ENCODE results near the gene KIZ. TPM values are rescaled to one million over a fixed set of nuclear protein-coding genes. Genes with fewer than 3 reads are reported as not detected.
A peak's percentile ranks its signal among the peaks of the same experiment; 100 is the strongest.

The KIZ gene
- total and polyA plus RNA-seq, 3 donors from 2014 or later, result 41.4 to 76.7 (median 73.3) TPM

GRCh38 chr20:21126581-21126870 lies 644 bp downstream of the KIZ start:
- no peaks in the 10 kb centered on the region for H3K9me3 ChIP-seq
- WGBS, 2 donors, result 2 to 5% methylated on average over 8 of the region's 8 CpGs
- no peak for DNase-seq
- intact Hi-C loops (cut with DNase I; ENCODE audit: low total_unique reads), result no loop called here
- TF ChIP-seq POLR2A (IDR thresholded peaks at IDR 0.05), result no peak
- TF ChIP-seq CTCF (IDR thresholded peaks at IDR 0.05), result no peak
- H3K36me3 ChIP-seq (ENCODE audit: low read depth, missing control alignments), result no peaks in the 10 kb centered on the region
- H3K27me3 ChIP-seq, result no peaks in the 10 kb centered on the region
- peak overlapping the region; percentile 95 to 98 for H3K4me3 ChIP-seq
- H3K4me1 ChIP-seq, result peaks cover 5% of the 10 kb centered on the region
- H3K27ac ChIP-seq, result peak overlapping the region; percentile 88 to 91

GRCh38 chr20:21127201-21127981 lies 1.5 kb downstream of the KIZ start:
- WGBS, 2 donors, result 44 to 57% methylated on average over 5 of the region's 5 CpGs
- Histone ChIP-seq H3K36me3 (ENCODE audit: low read depth, missing control alignments) (no peaks in the 10 kb centered on the region), H3K4me3 (no peak overlapping the region), H3K4me1 (peaks cover 5% of the 10 kb centered on the region), H3K27ac (no peak overlapping the region), H3K27me3 (no peaks in the 10 kb centered on the region), H3K9me3 (no peaks in the 10 kb centered on the region)
- DNase-seq, result no peak
- intact Hi-C loops (cut with DNase I; ENCODE audit: low total_unique reads), result no loop called here
- TF ChIP-seq POLR2A (IDR thresholded peaks at IDR 0.05) (no peak), CTCF (IDR thresholded peaks at IDR 0.05) (no peak)

- no peak overlapping the region for H3K27ac ChIP-seq
- no peaks in the 10 kb centered on the region for H3K9me3 ChIP-seq
- WGBS, 2 donors, result 86 to 87% methylated on average over 5 of the region's 5 CpGs
- peaks cover 5% of the 10 kb centered on the region for H3K4me1 ChIP-seq
- TF ChIP-seq POLR2A (IDR thresholded peaks at IDR 0.05), result no peak
- no peak for TF ChIP-seq CTCF (IDR thresholded peaks at IDR 0.05)
- no peak overlapping the region for H3K4me3 ChIP-seq
- intact Hi-C loops (cut with DNase I; ENCODE audit: low total_unique reads), result no loop called here
- no peaks in the 10 kb centered on the region for H3K36me3 ChIP-seq (ENCODE audit: low read depth, missing control alignments)
- DNase-seq, result no peak
- H3K27me3 ChIP-seq, result no peaks in the 10 kb centered on the region
Observed at GRCh38 chr20:21129861-21130260, 4.0 kb downstream of the KIZ start.

- no peak overlapping the region for H3K27ac ChIP-seq
- H3K4me1 ChIP-seq, result no peaks in the 10 kb centered on the region
- no peak for TF ChIP-seq POLR2A (IDR thresholded peaks at IDR 0.05)
- TF ChIP-seq CTCF (IDR thresholded peaks at IDR 0.05), result no peak
- no peaks in the 10 kb centered on the region for H3K9me3 ChIP-seq
- 67 to 83% methylated on average over 3 to 4 of the region's 4 CpGs for WGBS, 2 donors
- intact Hi-C loops (cut with DNase I; ENCODE audit: low total_unique reads), result no loop called here
- no peaks in the 10 kb centered on the region for H3K36me3 ChIP-seq (ENCODE audit: low read depth, missing control alignments)
- no peaks in the 10 kb centered on the region for H3K27me3 ChIP-seq
- DNase-seq, result no peak
- H3K4me3 ChIP-seq, result no peak overlapping the region
Observed at GRCh38 chr20:21133404-21133803, 7.5 kb downstream of the KIZ start.
